Hippocampal formation (tissue), 2 donors: Measurements from ENCODE around the gene STAG3.
"Not testable (repeated sequence)": the region's sequence is repeated elsewhere in the genome, so short reads cannot be mapped to it uniquely, and the experiment has no call there.

Source experiments
- DNase-seq, 2 donors: peaks; one replicate each; lab custom pipeline; 2025; lab: John Stamatoyannopoulos, UW

The STAG3 gene

DNA sequence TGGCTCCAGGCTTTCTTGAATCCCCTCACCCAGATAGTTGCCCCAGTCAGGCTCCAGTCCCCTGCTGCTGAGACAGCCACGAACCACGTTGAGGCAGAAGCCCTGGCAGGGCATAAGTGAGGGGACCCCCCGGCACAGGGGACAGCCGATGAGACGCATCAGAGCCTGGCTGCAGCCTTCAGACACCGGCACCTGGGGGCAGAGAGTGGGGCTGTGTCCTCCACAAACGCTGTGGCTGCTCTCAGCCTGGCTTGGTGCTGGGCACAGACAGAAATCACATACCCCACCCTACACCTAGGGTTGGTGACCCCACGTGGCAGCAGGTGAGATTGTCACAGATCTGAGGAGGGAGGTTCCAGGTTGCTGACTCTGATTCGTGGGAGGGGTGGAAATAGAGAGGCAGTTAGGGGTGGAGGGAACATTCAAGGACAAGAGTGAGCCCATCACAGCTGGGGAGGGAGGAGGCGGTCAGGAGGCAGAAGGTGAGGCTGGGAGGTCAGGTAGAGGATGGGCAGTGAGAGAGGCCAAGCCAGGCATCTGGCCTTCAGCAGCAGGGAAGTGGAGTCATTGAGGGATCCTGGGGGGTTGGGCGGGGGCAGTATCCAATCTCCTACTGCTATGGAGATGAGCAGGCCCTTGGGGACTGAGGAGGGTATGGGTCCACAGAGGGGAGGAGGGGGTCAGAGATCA lies 3.8 kb upstream of the STAG3 start:
- no peak for DNase-seq

DNA sequence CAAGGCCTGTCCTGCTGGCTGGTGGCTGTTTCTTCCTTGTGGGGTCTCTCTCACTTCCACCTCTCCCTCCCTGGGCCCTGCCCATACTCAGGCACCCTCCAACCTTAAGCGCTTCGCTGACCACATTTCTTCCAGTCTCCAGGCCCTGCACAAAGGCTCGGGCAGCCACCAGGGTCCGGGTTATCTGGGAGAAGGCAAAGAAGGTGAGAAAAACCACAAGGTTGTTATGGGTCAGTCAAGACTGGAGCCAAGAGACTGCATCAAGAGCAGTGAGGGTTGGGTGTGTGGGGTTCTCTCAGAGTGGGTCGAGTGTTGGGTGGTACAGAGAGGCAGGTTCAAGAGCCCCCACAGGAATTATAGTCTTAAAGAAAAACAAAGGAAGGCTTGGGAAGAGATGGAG lies 3.1 kb upstream of the STAG3 start:
- DNase-seq = no peak

DNA sequence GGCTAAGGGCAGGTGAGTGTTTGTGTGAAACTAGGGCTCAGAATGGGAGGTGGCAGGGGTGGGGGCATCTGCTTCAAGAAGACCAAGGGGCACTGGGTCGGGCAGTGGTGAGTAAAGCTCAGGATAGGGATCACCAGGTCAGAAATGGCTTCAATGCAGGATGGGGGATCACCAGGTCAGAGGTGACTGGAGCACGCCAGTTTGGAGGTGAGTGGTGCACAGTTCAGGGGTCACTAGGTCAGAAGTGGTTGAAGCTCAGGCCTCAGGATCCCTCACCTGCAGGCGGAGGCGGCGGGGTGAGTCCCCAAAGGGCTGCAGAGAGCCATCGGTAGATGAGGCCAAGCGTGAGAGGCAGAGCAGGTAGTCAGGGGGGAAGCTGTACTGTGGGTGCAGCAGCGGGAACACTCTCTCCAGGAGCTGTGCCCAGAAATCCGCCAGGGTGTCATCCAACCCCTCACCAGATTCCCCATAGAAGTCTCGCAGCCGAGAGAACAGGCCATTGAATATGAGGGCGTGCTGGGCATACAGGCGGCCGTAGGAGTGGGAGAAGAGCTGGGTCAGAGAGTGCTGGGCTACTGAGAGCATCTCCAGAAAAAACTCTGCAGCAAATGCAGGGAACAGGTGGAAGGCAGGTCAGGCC lies 2.3 kb upstream of the STAG3 start:
- no peak for DNase-seq

DNA sequence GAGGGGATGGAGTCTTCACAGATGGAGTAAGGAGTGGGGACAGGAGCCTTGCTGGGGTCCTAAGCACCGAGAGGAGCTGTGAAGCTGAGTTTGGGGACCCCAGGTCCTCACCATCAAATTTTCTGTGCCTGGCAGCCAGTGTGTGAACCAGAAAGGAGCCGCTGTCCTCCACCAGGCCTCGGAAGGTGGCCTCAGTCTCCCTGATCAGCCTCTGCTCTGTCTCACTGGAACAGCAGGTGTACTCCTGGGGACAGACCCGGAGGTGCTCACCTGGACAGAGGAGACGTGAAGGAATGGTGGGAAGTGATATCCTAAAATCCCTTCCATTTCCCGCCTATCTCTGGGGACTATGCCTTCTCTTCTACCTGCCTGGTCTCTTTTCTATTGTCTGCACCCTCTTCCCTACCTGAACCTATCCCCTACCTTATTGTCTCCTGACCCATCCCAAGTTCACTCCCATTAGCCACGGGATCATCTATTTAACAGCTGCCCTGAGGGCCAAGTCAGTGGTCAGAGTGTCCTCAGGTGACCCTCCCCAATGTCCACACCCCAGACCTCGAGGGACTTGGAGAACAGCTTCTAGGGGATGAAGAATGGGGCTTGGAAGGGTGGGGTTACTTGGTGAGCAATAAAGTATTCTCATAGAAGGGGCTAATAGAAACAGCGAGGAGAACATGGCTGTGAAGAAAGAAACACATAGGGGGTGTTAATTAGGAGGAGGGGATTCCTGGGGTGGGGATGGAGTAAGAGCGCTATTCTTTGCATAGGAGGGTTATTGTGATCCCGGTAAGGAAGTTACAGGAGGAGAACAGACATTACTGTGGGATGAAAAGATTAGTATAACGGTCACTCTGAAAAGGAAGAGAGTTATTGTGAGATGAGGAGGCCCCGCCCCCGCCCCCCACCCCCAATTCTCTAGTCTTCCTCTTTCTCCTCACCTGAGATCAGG lies 1.3 kb upstream of the STAG3 start:
- no peak for DNase-seq

DNA sequence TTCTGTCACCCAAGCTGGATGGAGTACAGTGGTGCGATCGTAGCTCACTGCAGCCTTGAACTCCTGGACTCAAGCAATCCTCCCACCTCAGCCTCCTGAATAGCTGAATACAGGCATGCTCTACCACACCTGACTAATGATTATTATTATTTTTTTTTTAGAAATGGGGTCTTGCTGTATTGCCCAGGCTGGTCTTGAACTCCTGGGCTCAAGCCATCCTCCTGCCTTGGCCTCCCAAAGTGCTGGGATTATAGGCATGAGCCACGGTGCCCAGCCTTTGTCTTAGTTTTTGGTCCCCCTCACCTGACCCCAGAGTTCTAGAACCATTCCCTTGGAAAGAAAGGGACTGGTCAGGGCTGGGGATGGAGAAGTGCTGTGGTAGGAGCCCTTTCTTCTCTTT lies 2.4 kb downstream of the STAG3 start:
- DNase-seq = not testable (repeated sequence)

- DNase-seq = not testable (repeated sequence)
Observed at GRCh38 chr7:100182616-100183015, 4.9 kb downstream of the STAG3 start.

DNA sequence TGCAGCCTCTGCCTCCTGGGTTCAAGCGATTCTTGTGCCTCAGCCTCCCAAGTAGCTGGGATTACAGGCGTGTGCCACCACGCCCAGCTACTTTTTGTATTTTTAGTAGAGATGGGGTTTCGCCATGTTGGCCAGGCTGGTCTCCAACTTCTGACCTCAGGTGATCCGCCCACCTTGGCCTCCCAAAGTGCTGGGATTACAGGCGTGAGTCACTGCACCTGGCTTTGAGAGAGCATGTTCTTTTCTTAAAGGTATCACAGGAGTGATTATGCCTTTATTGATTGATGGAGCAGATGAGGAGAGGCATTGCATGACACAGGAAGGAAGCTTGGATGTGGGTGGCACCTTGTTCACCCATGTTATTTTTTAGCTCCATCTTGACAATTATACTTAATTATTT lies 5.4 kb downstream of the STAG3 start:
- DNase-seq = not testable (repeated sequence)

- DNase-seq = no peak
Observed at GRCh38 chr7:100185726-100186125, 8.0 kb downstream of the STAG3 start.

GRCh38 chr7:100189061-100189460 lies 11.3 kb downstream of the STAG3 start:
- no peak for DNase-seq

- peak in 1 of 2 donors; percentile 30 for DNase-seq
Observed at GRCh38 chr7:100190048-100190711, 12.5 kb downstream of the STAG3 start.

- no peak for DNase-seq
Observed at GRCh38 chr7:100191775-100192174, 14.1 kb downstream of the STAG3 start.

- not testable (repeated sequence) for DNase-seq
Observed at GRCh38 chr7:100192281-100192862, 14.7 kb downstream of the STAG3 start.

DNA sequence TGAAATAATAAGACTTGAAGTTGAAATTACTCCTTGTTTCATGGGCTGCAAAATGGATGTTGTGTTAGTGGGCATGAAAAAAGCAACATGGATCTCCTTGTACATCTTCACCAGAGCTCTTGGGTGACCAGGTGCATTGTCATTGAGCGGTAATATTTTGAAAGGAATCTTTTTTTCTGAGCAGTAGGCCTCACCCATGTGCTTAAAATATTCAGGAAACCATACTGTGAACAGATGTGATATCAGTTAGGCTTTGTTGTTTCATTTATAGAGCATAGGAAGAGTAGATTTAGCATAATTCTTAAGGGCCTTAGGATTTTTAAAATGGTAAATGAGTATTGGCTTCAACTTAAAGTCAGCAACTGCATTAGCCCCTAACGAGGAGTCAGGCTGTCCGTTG lies 15.3 kb downstream of the STAG3 start:
- no peak for DNase-seq

GRCh38 chr7:100195222-100195621 lies 17.5 kb downstream of the STAG3 start:
- no peak for DNase-seq

DNA sequence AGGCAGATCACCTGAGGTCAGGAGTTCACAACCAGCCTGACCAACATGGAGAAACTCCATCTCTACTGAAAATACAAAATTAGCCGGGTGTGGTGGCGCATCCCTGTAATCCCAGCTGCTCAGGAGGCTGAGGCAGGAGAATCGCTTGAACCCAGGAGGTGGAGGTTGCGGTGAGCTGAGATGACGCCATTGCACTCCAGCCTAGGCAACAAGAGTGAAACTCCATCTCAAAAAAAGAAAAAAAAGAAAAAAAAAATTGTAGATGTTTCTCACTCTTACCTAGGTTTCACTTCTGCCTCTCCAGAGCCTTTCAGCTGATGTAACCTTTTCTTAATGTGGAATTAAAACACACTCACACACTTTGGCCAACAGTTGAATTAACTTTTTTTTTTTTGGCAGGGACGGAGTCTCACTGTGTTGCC lies 18.2 kb downstream of the STAG3 start:
- not testable (repeated sequence) for DNase-seq

DNA sequence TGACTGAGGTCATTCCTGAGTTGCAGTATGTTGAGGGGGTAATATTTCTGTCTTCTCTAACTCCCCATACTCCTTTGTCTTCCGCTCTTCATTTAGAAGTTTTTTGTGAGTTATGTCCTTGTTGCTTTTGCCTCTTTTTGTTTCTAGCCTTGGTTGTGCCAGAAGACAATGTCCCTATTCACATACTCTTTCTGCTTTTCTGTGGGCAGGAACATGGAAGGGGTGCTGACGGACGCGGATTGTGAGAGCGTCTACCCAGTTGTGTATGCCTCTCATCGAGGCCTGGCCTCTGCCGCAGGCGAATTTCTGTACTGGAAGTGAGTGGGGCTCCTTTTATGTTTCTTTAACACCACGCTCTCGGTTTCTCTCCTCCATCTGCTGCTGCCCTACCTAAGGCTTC lies 20.5 kb downstream of the STAG3 start:
- DNase-seq = no peak

- DNase-seq = no peak
Observed at GRCh38 chr7:100200693-100201092, 23.0 kb downstream of the STAG3 start.

- DNase-seq = no peak
Observed at GRCh38 chr7:100204454-100204853, 26.7 kb downstream of the STAG3 start.

- DNase-seq = no peak
Observed at GRCh38 chr7:100208911-100209408, 31.2 kb downstream of the STAG3 start.

GRCh38 chr7:100209493-100209892 lies 31.8 kb downstream of the STAG3 start:
- DNase-seq = no peak

DNA sequence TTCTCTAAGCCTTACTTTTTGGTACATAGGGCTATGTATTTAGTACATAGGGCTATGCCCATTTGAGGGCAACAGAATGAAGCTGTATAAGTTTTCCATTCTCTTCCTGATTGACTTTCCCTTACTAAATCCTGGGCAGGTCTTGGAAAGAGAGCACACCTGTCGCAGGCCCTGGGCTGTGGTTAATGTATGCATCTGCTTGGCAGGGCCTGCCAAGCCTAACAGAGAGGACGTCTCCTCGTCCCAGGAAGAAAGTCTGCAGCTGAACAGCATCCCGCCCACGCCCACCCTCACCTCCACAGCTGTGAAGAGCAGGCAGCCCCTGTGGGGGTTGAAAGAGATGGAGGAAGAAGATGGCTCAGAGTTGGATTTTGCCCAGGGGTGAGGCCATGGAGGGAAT lies 33.1 kb downstream of the STAG3 start:
- DNase-seq = no peak
